ENCODE data around the gene MAST4.

Gene MAST4

GRCh38 chr5:66963559-66963971, 367.4 kb downstream of the MAST4 start:
- DNase-seq (ENCODE audit: low spot score), result no peak

DNA sequence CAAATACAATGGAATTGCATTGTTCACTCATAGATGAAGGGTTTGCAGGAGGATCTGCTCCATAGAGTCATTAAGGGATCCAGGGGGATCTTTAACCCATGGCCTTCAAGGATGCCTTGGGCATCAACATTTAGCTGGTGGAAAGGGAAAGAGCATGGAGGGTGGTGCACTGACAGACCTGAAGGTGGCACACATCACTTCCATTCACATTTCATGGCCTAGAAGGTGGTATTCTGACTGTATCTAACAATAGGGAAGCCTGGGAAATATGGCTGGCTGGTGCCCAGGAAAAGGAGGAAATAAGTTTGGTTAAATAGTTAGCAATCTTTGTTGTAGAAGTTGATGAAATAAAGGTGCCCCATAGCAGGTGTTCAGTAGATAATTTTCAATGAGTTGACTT, 370.2 kb downstream of the MAST4 start:
- DNase-seq (ENCODE audit: low spot score), result no peak

DNA sequence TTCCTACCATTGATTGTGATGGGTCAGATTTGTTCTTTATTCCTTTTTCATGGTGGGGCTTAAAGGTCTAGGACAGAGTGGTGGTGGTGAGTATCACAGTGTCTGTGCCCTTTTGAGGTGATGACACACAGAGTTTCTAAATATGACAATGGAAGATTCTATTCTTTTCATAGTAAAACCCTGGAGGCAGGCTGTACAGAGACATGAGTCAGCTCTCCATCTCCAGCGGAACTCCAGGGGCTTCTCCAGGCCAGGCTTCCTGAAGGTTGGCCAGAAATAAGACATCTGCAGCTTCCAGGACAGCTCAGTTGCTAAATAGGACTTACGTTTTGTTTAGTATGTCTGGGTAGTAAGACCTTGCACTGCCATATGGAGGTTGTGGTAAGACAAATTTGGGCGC, 370.9 kb downstream of the MAST4 start:
- DNase-seq (ENCODE audit: low spot score), result no peak

- DNase-seq (ENCODE audit: low spot score), result no peak
These were observed 371.7 kb downstream of the MAST4 start for GRCh38 chr5:66967826-66968262.

DNA sequence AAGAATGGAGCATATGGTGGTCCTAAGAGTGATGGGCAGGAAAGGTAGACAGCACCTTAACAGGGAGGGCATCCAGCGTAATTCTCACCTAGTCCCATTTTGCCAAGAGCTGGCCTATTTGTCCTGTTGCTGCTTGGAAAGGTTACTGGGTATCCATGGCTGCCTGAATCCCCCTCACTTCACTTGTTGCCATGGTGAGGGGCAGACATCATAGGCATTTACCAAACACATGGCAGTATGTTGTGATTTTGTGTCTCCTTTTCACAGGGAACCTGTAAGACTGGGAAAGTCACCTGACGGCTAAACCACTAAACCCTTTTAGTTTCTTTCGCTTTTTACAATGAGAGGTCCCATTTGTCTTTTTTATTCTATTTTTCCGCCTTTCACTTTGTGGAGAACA, 373.3 kb downstream of the MAST4 start:
- no peak for DNase-seq (ENCODE audit: low spot score)

DNA sequence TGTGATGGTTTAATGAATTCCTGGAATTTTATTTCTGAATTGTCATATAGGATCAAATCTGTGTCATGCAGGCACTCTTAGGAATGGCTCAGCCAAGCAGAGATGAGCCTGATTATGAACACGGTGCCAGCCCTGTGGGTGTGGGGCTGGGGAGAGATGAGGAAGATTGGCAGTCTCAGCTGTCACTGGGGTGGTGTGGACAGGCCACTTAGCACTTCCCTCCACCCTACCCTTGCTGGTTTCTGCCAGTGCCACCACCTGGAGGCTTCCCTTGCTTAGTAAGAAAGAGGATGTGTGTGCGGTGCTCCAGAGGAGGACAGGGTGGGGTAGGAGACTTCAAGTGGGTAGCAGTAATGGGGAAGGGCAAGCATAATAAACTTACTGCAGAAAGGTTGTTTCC, 373.8 kb downstream of the MAST4 start:
- no peak for DNase-seq (ENCODE audit: low spot score)

DNA sequence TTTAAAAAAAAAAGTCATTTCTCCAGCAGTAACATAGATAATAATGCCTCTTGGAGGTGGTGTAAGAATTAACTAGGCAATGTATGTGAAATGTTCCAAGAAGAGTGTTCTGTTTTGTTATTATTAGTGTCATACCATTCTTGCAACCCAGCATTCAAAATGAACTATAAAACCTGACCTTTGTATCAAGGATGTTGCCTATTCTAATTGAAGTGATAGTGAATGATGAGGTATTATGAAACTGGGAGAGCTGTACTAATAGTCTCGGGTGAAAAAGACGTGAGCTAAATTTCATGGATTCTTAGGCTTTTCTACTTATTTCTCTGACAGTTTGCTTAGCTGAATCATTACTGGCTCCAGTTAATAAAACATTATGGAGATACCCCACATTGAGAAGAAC, 375.8 kb downstream of the MAST4 start:
- DNase-seq (ENCODE audit: low spot score), result no peak

DNA sequence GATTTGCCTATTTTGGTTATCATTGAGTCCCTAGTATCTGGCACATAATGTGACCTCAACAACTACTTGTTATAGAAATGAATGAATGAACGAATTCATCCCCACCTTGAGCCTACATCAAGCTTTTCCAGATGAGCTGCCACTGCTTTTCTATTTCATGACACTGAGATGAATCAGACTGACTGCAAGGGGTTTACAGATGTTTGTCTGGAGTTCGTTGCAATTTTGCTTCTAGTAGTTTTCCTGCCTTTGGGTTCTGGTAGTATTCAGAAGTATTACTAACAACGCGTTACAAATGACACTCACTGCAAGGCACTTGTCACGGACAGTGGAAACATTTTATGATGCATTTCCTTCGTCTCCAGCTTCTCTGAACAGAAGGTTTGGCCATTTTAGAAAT, 378.1 kb downstream of the MAST4 start:
- DNase-seq (ENCODE audit: low spot score), result no peak

DNA sequence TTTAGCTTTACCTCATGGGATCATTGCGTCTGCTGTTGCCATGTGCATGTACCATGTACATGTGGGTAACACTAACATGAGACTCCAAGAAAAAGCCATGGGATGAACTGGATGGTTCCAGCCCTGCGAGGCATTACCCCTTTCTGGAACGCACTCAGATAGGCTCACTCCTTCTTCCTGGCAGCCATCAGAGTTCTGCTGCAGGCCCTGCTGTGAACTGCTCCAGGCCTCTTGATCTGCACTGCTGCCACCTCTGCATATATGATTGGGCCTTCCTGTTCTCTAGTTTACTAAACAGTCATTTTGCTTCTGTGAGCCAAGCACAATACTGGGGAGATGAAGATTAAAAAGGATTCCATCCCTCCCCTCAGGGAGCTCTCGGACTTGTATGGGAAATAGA, 379.9 kb downstream of the MAST4 start:
- no peak for DNase-seq (ENCODE audit: low spot score)

GRCh38 chr5:66979738-66980137, 383.5 kb downstream of the MAST4 start:
- no peak for DNase-seq (ENCODE audit: low spot score)

- no peak for DNase-seq (ENCODE audit: low spot score)
These were observed 385.3 kb downstream of the MAST4 start for GRCh38 chr5:66981266-66982055.

DNA sequence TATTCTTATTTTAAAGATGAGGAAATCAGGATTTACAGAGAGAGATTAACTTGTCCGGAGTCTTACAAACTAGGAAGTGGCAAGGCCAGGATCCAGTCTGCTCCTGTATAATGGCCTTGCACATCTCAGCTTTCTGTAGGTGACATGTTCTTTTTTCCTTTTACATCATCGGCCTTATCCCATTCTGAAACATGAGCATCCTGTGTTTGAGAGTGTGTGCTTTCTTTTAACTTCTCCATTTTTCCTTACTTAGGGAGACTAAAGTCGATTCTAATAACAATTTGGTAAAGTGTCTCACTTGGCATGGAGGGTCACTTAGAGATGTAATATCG, 385.8 kb downstream of the MAST4 start:
- DNase-seq (ENCODE audit: low spot score), result no peak

DNA sequence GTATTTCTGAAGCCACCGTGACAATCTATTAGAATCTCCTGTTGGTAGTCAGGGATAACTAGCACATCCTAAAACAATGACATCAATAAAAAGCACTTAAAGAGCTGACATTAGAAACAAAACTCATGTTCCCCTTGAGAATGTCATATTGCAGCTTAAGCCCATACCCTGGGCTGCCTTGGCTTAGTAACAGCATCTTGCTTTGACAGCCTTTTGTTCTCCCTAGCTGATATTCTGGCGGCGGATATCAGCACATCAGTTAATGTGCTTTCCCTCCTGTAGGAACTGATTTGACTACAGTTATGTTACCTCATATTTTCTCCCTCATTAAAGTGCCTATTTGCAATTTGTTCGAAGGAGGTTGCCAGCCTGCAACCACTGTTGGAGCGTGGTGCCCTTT, 386.3 kb downstream of the MAST4 start:
- no peak for DNase-seq (ENCODE audit: low spot score)

DNA sequence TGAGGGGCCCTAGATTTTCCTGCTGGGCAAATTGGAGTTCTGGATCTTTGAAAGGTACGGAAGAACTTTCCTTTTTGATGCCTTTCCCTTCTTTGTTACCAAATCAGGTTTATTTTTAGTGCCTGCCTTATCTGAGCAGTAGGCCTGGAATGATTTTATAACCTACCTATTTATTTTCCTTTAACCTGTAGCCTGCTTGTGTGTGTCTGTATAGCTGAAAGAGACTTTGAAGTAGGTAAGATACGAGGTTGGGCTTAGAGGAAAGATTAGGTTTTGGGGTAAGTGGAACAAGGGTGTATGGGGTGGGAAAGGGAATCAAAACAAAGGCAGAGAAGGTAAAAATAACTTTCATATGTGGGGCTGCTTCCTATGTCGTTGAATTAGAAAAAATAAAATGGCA, 389.2 kb downstream of the MAST4 start:
- no peak for DNase-seq (ENCODE audit: low spot score)

DNA sequence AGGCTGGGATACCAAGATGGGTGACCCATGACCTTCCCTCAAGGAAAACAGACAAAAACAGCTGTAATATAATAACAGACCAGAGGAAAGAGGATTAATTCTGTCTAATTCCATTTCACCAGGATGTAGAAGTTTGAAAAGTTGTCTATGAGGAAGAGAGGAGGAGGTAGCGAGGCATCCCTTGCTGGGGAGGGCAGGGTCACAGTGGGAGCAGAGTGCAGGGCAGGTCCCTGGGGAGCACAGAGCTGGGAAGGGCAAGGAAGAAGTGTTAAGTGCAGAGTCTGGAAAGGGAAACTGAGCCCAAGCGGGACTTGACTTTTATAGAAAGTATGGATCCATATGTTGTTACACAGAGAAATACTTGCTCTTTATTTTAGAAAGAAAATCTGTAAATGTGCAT, 389.8 kb downstream of the MAST4 start:
- no peak for DNase-seq (ENCODE audit: low spot score)

DNA sequence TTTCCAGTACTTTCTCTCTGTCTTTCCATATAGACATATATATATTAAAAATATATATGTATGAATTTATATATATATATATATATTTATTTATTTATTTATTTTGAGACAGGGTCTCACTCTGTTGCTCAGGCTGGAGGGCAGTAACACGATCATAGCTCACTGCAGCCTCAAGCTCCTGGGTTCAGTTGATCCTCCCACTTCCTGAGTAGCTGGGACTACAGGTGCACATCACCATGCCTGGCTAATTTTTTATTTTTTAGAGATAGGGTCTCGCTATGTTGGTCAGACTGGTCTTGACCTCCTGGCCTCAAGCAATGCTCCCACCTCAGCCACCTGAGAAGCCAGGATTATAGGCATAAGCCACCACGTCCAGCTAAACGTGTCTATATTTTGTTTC, 390.3 kb downstream of the MAST4 start:
- no peak for DNase-seq (ENCODE audit: low spot score)

DNA sequence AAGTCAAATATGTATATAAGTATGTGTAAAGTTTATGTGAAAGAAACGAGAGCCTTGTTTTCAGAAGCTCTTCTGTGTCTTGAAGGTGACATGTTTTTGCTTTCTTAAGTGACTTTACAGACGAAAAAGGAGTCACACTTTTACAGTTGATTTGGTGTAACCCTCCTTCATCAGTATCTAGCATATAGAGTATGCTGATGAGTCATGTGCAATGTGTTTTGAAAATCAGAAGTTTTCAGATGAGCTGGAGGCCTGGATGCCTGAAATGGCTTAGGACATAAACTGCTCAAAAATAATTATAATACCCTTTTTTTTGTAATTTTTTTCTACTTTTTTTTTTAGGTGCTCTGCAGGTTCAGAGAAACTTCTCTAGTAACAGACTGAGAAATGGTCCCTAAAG, 390.9 kb downstream of the MAST4 start:
- DNase-seq (ENCODE audit: low spot score), result no peak

- DNase-seq (ENCODE audit: low spot score), result no peak
These were observed 391.3 kb downstream of the MAST4 start for GRCh38 chr5:66987540-66987939.

GRCh38 chr5:66987949-66988838, 392.0 kb downstream of the MAST4 start:
- DNase-seq (ENCODE audit: low spot score), result peak; percentile 67

GRCh38 chr5:66989286-66989685, 393.1 kb downstream of the MAST4 start:
- no peak for DNase-seq (ENCODE audit: low spot score)

DNA sequence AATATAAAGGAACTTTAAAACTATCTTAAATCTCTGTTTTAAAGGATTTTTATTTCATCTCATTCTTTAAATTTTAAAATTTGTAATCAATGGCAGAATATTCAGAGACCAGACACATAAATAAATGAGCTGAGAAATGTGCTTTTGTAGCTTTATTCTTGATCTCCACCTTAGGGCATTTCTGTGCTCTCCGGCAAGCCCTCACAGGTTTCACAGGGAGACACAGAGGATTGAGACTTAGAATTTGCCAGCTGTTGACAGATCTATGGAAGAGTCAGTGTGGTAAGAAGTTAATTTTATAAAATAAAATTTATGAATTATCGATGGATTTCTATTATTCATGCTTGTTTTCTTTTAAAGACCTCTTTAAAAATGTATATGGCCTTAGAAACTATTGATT, 393.6 kb downstream of the MAST4 start:
- DNase-seq (ENCODE audit: low spot score), result no peak

GRCh38 chr5:66991746-66992145, 395.6 kb downstream of the MAST4 start:
- DNase-seq (ENCODE audit: low spot score), result no peak

DNA sequence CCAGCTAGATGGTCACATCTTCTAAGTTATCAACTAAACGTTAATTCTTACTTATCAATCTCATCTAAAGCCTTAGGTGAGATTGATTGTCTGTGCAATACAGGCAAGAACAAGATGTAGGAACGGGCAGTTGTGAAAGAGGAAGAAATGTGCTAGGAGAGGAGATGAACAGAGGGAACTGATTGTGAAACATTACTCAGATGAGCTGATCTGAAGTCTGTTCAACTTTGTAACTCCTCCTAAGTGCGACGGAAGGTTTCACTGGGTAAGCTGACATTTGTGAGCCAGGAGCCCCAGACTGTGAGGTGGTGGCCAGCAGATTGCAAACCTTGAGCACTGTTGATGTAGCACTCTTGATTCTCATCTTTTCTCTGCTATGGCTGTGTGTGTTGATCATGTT, 396.4 kb downstream of the MAST4 start:
- no peak for DNase-seq (ENCODE audit: low spot score)

GRCh38 chr5:66993448-66993847, 397.3 kb downstream of the MAST4 start:
- no peak for DNase-seq (ENCODE audit: low spot score)

Measured in NAMALWA (cell line).